ENCODE measurements around the gene RASGRP4.

DNA sequence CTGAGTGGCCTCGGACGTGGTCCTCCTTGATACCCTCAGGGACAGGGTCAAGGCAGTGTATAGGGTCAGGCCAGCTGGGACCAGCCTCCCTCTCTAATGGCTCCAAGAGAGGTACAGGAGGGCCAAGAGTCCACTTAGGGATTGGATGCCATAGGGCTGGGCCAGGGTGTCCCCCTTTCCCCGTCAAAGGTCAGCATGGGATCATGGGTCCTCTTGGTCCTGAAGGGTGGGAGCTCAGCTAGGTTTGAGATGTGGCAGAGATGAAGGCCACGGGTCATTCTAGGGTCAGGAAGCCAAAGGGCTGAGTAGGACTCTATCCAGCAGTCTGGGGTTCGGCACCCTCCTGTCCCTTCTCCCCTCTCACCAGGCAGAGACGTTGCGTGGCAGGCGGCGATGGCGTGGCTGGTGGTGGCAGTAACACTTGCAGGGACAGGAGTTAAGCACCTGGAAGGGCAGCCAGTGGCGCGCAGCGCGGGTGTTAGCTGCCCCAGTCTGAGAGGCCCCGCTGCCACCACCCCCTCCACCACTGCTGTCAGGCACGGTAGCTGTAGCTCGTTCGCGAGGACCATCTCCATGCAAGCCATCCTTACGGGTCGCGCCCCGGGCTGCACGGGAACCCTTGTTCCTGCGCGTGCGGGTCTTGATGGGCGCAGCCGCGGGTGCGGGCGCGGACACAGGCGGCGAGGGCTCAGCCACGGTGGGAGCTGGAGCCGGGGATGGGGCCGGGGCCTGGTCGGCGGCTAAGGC, 40.8 kb downstream of the RASGRP4 start:
- no peak for TF ChIP-seq EP300 (IDR thresholded peaks at IDR 0.05)
- TF ChIP-seq, protein P1, sequence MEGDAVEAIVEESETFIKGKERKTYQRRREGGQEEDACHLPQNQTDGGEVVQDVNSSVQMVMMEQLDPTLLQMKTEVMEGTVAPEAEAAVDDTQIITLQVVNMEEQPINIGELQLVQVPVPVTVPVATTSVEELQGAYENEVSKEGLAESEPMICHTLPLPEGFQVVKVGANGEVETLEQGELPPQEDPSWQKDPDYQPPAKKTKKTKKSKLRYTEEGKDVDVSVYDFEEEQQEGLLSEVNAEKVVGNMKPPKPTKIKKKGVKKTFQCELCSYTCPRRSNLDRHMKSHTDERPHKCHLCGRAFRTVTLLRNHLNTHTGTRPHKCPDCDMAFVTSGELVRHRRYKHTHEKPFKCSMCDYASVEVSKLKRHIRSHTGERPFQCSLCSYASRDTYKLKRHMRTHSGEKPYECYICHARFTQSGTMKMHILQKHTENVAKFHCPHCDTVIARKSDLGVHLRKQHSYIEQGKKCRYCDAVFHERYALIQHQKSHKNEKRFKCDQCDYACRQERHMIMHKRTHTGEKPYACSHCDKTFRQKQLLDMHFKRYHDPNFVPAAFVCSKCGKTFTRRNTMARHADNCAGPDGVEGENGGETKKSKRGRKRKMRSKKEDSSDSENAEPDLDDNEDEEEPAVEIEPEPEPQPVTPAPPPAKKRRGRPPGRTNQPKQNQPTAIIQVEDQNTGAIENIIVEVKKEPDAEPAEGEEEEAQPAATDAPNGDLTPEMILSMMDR (IDR thresholded peaks at IDR 0.05): no peak
- no peak for TF ChIP-seq POLR2A (IDR thresholded peaks at IDR 0.05)
